Ascending aorta (tissue), 2 donors: ENCODE results near the gene ERBB2. TPM values are rescaled to one million over a fixed set of nuclear protein-coding genes. Genes with fewer than 3 reads are reported as not detected.

Source experiments
- DNase-seq, 2 donors: peaks; one replicate each; pipeline ENCODE4 v3.0.0-alpha.2; 2019; ENCODE audit warnings: low spot score in 2 of 2
- H3K27ac ChIP-seq, 2 donors: fragments of 200-600 bp; sonication (generic); one replicate each; pipeline ENCODE4 v1.5.1; 2016 to 2017; ENCODE audit warnings: mild to moderate bottlenecking in 1 of 2
- H3K27me3 ChIP-seq: fragments of 200-600 bp; sonication (generic); one replicate; pipeline ENCODE4 v1.5.1; 2017
- H3K36me3 ChIP-seq, 2 donors: fragments of 200-600 bp; sonication (generic); one replicate each; pipeline ENCODE4 v1.5.1; 2016
- H3K4me1 ChIP-seq, 2 donors: fragments of 200-600 bp; sonication (generic); one replicate each; pipeline ENCODE4 v1.5.1; 2016 to 2017; ENCODE audit warnings: mild to moderate bottlenecking in 1 of 2
- H3K4me3 ChIP-seq, 2 donors: fragments of 200-600 bp; sonication (generic); one replicate each; pipeline ENCODE4 v1.5.1; 2016 to 2017; ENCODE audit warnings: mild to moderate bottlenecking in 1 of 2
- H3K9me3 ChIP-seq, 2 donors: fragments of 200-600 bp; sonication (generic); one replicate each; pipeline ENCODE4 v1.5.1; 2016
- intact Hi-C: fragments of 100-400 bp; cut with DNase I; formaldehyde crosslinking; loops from one replicate; pipeline ENCODE4 v1.15.1; 2023
- total RNA-seq: library from RNA; depleted of rRNA; stranded (reverse); fragments of >200 nt; gene quantifications from one replicate; pipeline ENCODE4 v1.1.0, GENCODE V29; 2016
- TF ChIP-seq, protein P1 (sequence below), 3 experiments: fragments of 200-600 bp in 2 of 3; fragments of 450-650 bp in 1 of 3; sonication (generic) in 2 of 3; IDR thresholded peaks; one replicate each; pipeline ENCODE4 v1.5.1; 2016 to 2019; ENCODE audit warnings: antibody characterized with exemption in 3 of 3, mild to moderate bottlenecking in 1 of 3, moderate library complexity in 1 of 3

Gene ERBB2
- total RNA-seq, 1 donor from 2014 or later: 124 TPM

DNA sequence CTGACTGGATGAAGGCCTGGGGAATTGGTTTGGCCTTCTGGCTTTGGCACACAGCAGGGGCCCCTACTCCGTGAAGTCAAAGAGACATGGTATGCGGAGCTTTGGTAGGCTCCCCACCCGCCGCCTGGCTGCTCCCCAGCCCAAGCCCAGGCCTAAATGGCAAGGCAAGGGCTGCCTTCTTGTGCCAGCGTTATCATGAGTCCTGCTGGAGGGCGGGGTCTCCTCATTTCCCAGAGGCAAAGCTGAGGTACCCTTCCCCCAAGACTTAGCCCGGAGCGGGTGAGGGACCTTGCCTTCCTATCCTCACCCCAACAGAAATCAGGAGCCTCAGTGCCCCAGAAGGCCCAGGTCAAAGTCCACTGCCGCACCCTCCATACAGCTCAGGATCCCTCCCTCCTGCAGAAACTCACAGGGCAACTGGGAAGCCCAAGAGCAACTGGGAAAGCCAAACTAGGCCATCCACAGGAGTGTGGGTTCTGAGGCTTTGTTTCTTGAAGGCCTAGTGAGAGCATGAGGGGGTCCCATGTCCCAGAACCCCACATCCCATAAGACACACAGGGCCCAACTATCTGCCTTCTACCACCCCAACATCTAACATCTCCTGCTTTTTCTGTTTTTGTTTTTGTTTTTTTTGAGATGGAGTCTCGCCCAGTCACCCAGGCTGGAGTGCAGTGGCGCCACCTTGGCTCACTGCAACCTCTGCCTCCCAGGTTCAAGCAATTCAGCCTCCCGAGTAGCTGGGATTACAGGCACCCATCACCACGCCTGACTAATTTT, 21.3 kb upstream of the ERBB2 start:
- no peaks in the 10 kb centered on the region for H3K27me3 ChIP-seq
- intact Hi-C loops: loop anchor here (1.0 to 2.0 kb wide), 2 partner anchors 10 to 26 kb away; partner anchors contain the start of gene PGAP3
- TF ChIP-seq, protein P1, sequence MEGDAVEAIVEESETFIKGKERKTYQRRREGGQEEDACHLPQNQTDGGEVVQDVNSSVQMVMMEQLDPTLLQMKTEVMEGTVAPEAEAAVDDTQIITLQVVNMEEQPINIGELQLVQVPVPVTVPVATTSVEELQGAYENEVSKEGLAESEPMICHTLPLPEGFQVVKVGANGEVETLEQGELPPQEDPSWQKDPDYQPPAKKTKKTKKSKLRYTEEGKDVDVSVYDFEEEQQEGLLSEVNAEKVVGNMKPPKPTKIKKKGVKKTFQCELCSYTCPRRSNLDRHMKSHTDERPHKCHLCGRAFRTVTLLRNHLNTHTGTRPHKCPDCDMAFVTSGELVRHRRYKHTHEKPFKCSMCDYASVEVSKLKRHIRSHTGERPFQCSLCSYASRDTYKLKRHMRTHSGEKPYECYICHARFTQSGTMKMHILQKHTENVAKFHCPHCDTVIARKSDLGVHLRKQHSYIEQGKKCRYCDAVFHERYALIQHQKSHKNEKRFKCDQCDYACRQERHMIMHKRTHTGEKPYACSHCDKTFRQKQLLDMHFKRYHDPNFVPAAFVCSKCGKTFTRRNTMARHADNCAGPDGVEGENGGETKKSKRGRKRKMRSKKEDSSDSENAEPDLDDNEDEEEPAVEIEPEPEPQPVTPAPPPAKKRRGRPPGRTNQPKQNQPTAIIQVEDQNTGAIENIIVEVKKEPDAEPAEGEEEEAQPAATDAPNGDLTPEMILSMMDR (IDR thresholded peaks at IDR 0.05): no peak
- H3K9me3 ChIP-seq: no peaks in the 10 kb centered on the region
- H3K4me1 ChIP-seq: peaks cover 23 to 43% of the 10 kb centered on the region in 2 donors
- peak overlapping the region; percentile 90 to 95 for H3K27ac ChIP-seq
- H3K4me3 ChIP-seq: no peak overlapping the region
- peaks cover 2 to 10% of the 10 kb centered on the region in 2 donors for H3K36me3 ChIP-seq
- no peak for DNase-seq

DNA sequence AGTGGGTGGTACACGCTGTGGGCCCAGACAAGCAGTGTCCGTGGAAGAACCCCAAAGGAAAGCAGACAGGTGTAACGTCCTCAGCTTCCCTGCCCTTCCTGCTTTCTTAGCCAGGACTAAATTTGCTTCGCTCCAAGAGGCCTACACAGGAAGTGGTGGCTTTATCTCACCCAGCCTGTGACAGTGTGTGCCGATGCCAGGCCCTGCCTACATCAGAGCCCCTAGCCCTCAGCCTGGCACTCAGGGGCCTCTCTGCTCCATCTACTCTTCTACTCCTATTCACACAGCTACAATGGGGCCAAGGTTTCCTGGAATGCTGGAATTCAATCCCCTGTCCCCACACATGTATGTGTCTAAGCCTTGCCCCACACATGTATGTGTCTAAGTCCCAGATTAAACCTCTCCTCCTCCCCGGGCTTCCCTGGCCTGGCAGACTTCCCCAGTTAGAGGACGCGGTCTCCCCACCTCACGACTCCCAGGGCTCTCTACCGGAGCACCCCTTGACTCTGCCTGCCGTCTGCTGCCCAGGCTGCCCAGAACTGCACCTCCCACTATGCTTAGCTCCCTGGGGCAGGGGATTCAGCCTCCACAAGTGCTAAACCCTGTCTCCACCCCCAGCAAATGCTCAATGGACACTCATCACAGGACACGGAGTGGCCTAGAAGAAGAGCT, 20.2 kb upstream of the ERBB2 start:
- H3K27ac ChIP-seq: peak overlapping the region; percentile 90 to 95
- no peaks in the 10 kb centered on the region for H3K9me3 ChIP-seq
- no peak overlapping the region for H3K4me3 ChIP-seq
- TF ChIP-seq, protein P1 (IDR thresholded peaks at IDR 0.05): no peak
- peaks cover 23 to 38% of the 10 kb centered on the region in 2 donors for H3K4me1 ChIP-seq
- intact Hi-C loops: loop anchor here (2.0 kb wide), 1 partner anchor 25 kb away; no protein-coding TSS in a partner anchor
- no peaks in the 10 kb centered on the region for H3K27me3 ChIP-seq
- H3K36me3 ChIP-seq: peaks cover 10 to 19% of the 10 kb centered on the region in 2 donors
- no peak for DNase-seq

DNA sequence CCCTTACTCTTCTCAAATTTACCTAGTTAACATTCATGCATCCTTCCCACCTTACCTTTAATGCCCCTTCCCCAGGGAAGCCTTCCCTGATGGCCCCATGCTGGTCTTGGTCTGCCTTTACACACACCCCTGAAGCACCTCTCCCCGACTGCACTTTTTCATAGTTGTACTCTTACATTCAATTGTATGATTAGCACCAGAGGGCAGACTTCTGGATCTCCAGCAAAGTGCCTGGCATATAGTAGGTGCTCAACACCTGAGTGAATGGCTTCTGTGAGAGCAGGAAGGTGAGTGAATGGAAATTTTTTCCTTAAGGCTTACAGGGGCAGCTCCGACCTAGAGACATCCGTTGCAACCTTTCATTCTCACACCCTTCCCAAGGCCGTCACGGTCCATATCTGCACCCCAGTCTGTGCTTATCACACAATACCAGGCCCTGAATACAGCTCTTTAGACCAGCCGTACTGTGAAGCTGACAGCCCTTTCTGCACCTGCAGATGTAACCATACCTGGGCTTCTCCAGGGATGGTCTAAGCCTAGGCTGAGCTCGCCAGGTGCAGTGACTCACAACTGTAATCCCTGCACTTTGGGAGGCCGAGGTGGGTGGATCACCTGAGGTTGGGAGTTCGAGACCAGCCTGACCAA, 16.4 kb upstream of the ERBB2 start:
- TF ChIP-seq, protein P1 (IDR thresholded peaks at IDR 0.05): no peak
- no peak for DNase-seq
- no peaks in the 10 kb centered on the region for H3K9me3 ChIP-seq
- H3K4me3 ChIP-seq: no peak overlapping the region
- H3K4me1 ChIP-seq: peaks cover 1 to 10% of the 10 kb centered on the region in 2 donors
- H3K27me3 ChIP-seq: no peaks in the 10 kb centered on the region
- peaks cover 10 to 21% of the 10 kb centered on the region in 2 donors for H3K36me3 ChIP-seq
- intact Hi-C loops: no loop called here
- H3K27ac ChIP-seq: no peak overlapping the region

DNA sequence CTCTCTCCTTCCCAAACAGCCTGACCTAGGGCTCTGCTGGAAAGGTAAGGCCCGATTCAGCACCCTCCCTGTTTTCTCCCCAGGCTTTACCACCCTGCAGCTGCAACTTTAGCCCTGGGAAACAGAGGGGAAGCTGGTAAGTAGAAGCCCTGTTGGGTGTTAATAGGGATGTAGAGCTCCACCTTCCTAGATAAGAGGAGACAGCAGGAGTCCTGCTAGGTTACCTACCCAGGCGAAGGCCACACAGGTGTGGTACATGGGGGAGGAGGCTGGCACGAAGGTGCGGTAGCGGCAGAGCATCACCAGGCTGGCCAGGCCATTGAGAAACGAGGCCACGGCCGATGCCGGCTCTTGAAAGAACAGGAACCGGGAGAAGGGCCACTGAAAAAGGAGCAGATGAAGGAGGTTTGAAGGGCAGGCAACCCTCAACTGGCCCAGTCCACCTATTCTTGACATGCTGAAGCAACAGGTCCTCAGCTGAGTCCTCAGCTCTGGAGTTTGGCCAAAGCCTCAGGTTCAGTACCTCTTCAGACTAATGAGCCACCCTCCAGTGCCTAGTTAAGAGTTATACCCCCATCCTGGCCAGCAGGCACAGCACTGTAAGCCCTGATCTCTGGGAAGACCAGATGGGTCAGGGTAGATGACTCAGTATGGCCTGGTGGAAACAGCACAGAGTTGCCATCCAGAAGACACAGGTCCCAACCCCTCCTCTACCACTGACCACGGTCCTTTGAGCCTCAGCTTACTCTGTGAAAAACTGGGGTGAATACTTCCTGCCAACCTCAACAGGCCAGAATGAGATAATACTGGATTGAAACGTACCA, 15.3 kb upstream of the ERBB2 start:
- H3K9me3 ChIP-seq: no peaks in the 10 kb centered on the region
- H3K27ac ChIP-seq: no peak overlapping the region
- intact Hi-C loops: no loop called here
- TF ChIP-seq, protein P1 (IDR thresholded peaks at IDR 0.05): no peak
- DNase-seq: no peak
- no peaks in the 10 kb centered on the region for H3K27me3 ChIP-seq
- H3K4me1 ChIP-seq: peaks cover 0 to 13% of the 10 kb centered on the region in 2 donors
- peaks cover 10 to 21% of the 10 kb centered on the region in 2 donors for H3K36me3 ChIP-seq
- no peak overlapping the region for H3K4me3 ChIP-seq

DNA sequence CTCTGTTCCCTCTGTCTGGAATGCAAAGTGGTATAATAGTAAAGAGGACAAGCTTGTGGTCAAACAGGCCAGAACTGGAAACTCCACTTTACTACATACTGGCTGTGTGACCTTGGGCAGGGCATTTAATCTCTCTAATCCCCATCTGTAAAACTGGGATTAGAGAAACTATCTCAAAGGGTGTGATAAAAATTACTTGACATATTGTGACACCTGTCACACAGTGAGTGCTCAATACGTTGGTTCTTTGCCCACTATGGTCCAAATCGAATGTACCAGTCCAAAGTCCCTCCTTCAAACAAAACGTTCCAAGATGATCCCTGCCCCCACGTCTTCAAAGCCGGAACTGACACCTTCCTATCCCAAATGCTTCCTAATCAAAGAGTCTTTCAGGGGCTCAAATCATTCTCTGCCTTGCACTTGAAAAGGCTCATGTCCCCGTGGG, 12.7 kb upstream of the ERBB2 start:
- TF ChIP-seq, protein P1 (IDR thresholded peaks at IDR 0.05): no peak
- H3K36me3 ChIP-seq: peaks cover 10 to 18% of the 10 kb centered on the region in 2 donors
- intact Hi-C loops: loop anchor here (1.0 kb wide), 1 partner anchor 43 kb away; the partner anchor contains the start of gene MIEN1
- DNase-seq: no peak
- H3K27ac ChIP-seq: peak overlapping the region; percentile 92 to 95
- no peaks in the 10 kb centered on the region for H3K27me3 ChIP-seq
- H3K4me1 ChIP-seq: peaks cover 0 to 13% of the 10 kb centered on the region in 2 donors
- no peaks in the 10 kb centered on the region for H3K9me3 ChIP-seq
- H3K4me3 ChIP-seq: peak overlapping the region; percentile 50 to 79
